Activated T-helper 2 cell treated with anti-CD3 and anti-CD28 coated beads, Interferon-gamma antibody, Interleukin-2, Interleukin-4, amounts not matched to agents 10 μg/mL and 5 μg/mL and 100 μg/mL, durations not matched to agents 14 hours and 24 hours and 36 hours (primary cell): ENCODE data around the gene PHF1. TPM values are rescaled to one million over a fixed set of nuclear protein-coding genes. Genes with fewer than 3 reads are reported as not detected.
A peak's percentile ranks its signal among the peaks of the same experiment; 100 is the strongest.
"Not testable (repeated sequence)": the region's sequence is repeated elsewhere in the genome, so short reads cannot be mapped to it uniquely, and the experiment has no call there.

ENCODE experiments used
- DNase-seq: peaks from one replicate; pipeline ENCODE4 v3.0.0; 2021; ENCODE audit warnings: low spot score
- H3K27ac Mint-ChIP-seq: one replicate; pipeline ENCODE4 v1.8.0; 2021; ENCODE audit warnings: mixed read lengths
- H3K27me3 Mint-ChIP-seq: one replicate; pipeline ENCODE4 v1.8.0; 2021; ENCODE audit warnings: low read depth, mixed read lengths
- H3K36me3 Mint-ChIP-seq: one replicate; pipeline ENCODE4 v1.8.0; 2021; ENCODE audit warnings: low read depth, mixed read lengths
- H3K4me1 Mint-ChIP-seq: one replicate; pipeline ENCODE4 v1.8.0; 2021; ENCODE audit warnings: low read depth, mixed read lengths
- H3K4me3 Mint-ChIP-seq: one replicate; pipeline ENCODE4 v1.8.0; 2021; ENCODE audit warnings: low read depth, mild to moderate bottlenecking, moderate library complexity, mixed read lengths
- H3K9me3 Mint-ChIP-seq: one replicate; pipeline ENCODE4 v1.8.0; 2021; ENCODE audit warnings: mixed read lengths
- intact Hi-C: fragments of 100-400 bp; cut with micrococcal nuclease; formaldehyde crosslinking; loops from one replicate; pipeline ENCODE4 v1.15.1; 2023
- total RNA-seq: library from RNA; stranded (reverse); gene quantifications from 2 replicates; pipeline ENCODE4 v1.2.3, GENCODE V29; 2022

The PHF1 gene
- total RNA-seq, 1 donor from 2014 or later, result 39.1 TPM

GRCh38 chr6:33379184-33379583, 31.6 kb upstream of the PHF1 start:
- H3K4me3 Mint-ChIP-seq, DNase-seq, H3K36me3 Mint-ChIP-seq: not testable (repeated sequence)

GRCh38 chr6:33380272-33380981, 30.4 kb upstream of the PHF1 start:
- intact Hi-C loops, result no loop called here
- Mint-ChIP-seq H3K4me3 (no peak overlapping the region), H3K27me3 (peaks cover 4% of the 10 kb centered on the region), H3K9me3 (no peaks in the 10 kb centered on the region), H3K27ac (no peak overlapping the region), H3K4me1 (no peaks in the 10 kb centered on the region), H3K36me3 (no peaks in the 10 kb centered on the region)
- DNase-seq, result no peak

More at GRCh38 chr6:33379184-33379583, 31.6 kb upstream of the PHF1 start:
- intact Hi-C loops, H3K27ac Mint-ChIP-seq, H3K4me1 Mint-ChIP-seq, H3K27me3 Mint-ChIP-seq, H3K9me3 Mint-ChIP-seq: not testable (repeated sequence)

GRCh38 chr6:33383427-33384185, 27.2 kb upstream of the PHF1 start:
- intact Hi-C loops, result no loop called here
- Mint-ChIP-seq H3K36me3 (no peaks in the 10 kb centered on the region), H3K4me1 (no peaks in the 10 kb centered on the region), H3K27me3 (peaks cover 4% of the 10 kb centered on the region), H3K4me3 (no peak overlapping the region), H3K9me3 (no peaks in the 10 kb centered on the region), H3K27ac (no peak overlapping the region)
- DNase-seq, result no peak

GRCh38 chr6:33384581-33385020, 26.2 kb upstream of the PHF1 start:
- Mint-ChIP-seq H3K9me3 (no peaks in the 10 kb centered on the region), H3K27ac (no peak overlapping the region), H3K4me3 (no peak overlapping the region), H3K27me3 (peaks cover 4% of the 10 kb centered on the region), H3K36me3 (no peaks in the 10 kb centered on the region), H3K4me1 (no peaks in the 10 kb centered on the region)
- no peak for DNase-seq
- intact Hi-C loops, result no loop called here

GRCh38 chr6:33390173-33390572, 20.6 kb upstream of the PHF1 start:
- H3K4me1 Mint-ChIP-seq, result peaks cover 32% of the 10 kb centered on the region
- H3K9me3 Mint-ChIP-seq, result no peaks in the 10 kb centered on the region
- intact Hi-C loops, result loop anchor here (2.0 to 5.0 kb wide), 3 partner anchors 45 to 183 kb away; partner anchors contain the start of genes RGL2 and RING1
- no peak for DNase-seq
- H3K4me3 Mint-ChIP-seq, result no peak overlapping the region
- peak overlapping the region; percentile 94 for H3K27ac Mint-ChIP-seq
- H3K27me3 Mint-ChIP-seq, result no peaks in the 10 kb centered on the region
- H3K36me3 Mint-ChIP-seq, result peaks cover 22% of the 10 kb centered on the region

- peaks cover 26% of the 10 kb centered on the region for H3K36me3 Mint-ChIP-seq
- intact Hi-C loops, result loop anchor here (1.0 to 5.0 kb wide), 7 partner anchors 19 to 184 kb away; partner anchors contain the start of genes CUTA, RGL2, RING1 and TAPBP
- H3K27me3 Mint-ChIP-seq, result no peaks in the 10 kb centered on the region
- H3K9me3 Mint-ChIP-seq, result no peaks in the 10 kb centered on the region
- peaks cover 37% of the 10 kb centered on the region for H3K4me1 Mint-ChIP-seq
- H3K27ac Mint-ChIP-seq, result peak overlapping the region; percentile 94
- no peak for DNase-seq
- H3K4me3 Mint-ChIP-seq, result peak overlapping the region; percentile 87
Observed at GRCh38 chr6:33390767-33391277, 20.0 kb upstream of the PHF1 start.

GRCh38 chr6:33391278-33391921, 19.4 kb upstream of the PHF1 start, which contains the start of gene KIFC1:
Gene KIFC1, plus strand, starts transcription at chr6:33391823. Its CDS starts 163 bp downstream, at chr6:33391986.
- intact Hi-C loops, result loop anchor here (1.0 to 5.0 kb wide), 7 partner anchors 19 to 184 kb away; partner anchors contain the start of genes CUTA, RGL2, RING1 and TAPBP
- Mint-ChIP-seq H3K27me3 (no peaks in the 10 kb centered on the region), H3K4me3 (peak within 1 kb of the TSS; percentile 87), H3K36me3 (peaks cover 26% of the 10 kb centered on the region), H3K27ac (peak within 1 kb of the TSS; percentile 94), H3K4me1 (peaks cover 42% of the 10 kb centered on the region), H3K9me3 (no peaks in the 10 kb centered on the region)
- DNase-seq, result peak; percentile 99

GRCh38 chr6:33391922-33392594, 18.8 kb upstream of the PHF1 start:
- intact Hi-C loops, result loop anchor here (1.0 to 5.0 kb wide), 8 partner anchors 18 to 185 kb away; partner anchors contain the start of genes CUTA, RGL2, RING1 and TAPBP
- Mint-ChIP-seq H3K4me1 (peaks cover 42% of the 10 kb centered on the region), H3K4me3 (peak overlapping the region; percentile 87), H3K27ac (peak overlapping the region; percentile 94), H3K9me3 (no peaks in the 10 kb centered on the region), H3K27me3 (no peaks in the 10 kb centered on the region), H3K36me3 (peaks cover 29% of the 10 kb centered on the region)
- DNase-seq, result no peak

- intact Hi-C loops, result loop anchor here (1.0 to 5.0 kb wide), 3 partner anchors 95 to 185 kb away; partner anchors contain the start of genes RGL2, RING1 and VPS52
- Mint-ChIP-seq H3K4me1 (peaks cover 44% of the 10 kb centered on the region), H3K27ac (peak overlapping the region; percentile 94), H3K4me3 (peak overlapping the region; percentile 87), H3K9me3 (no peaks in the 10 kb centered on the region), H3K27me3 (no peaks in the 10 kb centered on the region), H3K36me3 (peaks cover 33% of the 10 kb centered on the region)
- no peak for DNase-seq
Observed at GRCh38 chr6:33392595-33392948, 18.2 kb upstream of the PHF1 start.

GRCh38 chr6:33392979-33393378, 17.8 kb upstream of the PHF1 start:
- Mint-ChIP-seq H3K27ac (peak overlapping the region; percentile 94), H3K27me3 (no peaks in the 10 kb centered on the region), H3K36me3 (peaks cover 37% of the 10 kb centered on the region), H3K9me3 (no peaks in the 10 kb centered on the region), H3K4me3 (peak overlapping the region; percentile 87), H3K4me1 (peaks cover 48% of the 10 kb centered on the region)
- intact Hi-C loops, result loop anchor here (1.0 to 5.0 kb wide), 3 partner anchors 96 to 186 kb away; partner anchors contain the start of genes RGL2, RING1 and VPS52
- no peak for DNase-seq

- no peak for DNase-seq
- Mint-ChIP-seq H3K27me3 (no peaks in the 10 kb centered on the region), H3K9me3 (no peaks in the 10 kb centered on the region), H3K27ac (no peak overlapping the region), H3K4me3 (no peak overlapping the region), H3K36me3 (peaks cover 60% of the 10 kb centered on the region), H3K4me1 (peaks cover 38% of the 10 kb centered on the region)
- intact Hi-C loops, result no loop called here
Observed at GRCh38 chr6:33397541-33397940, 13.3 kb upstream of the PHF1 start.

GRCh38 chr6:33398601-33399000, 12.2 kb upstream of the PHF1 start:
- H3K9me3 Mint-ChIP-seq, DNase-seq, intact Hi-C loops, H3K4me3 Mint-ChIP-seq, H3K27me3 Mint-ChIP-seq, H3K27ac Mint-ChIP-seq: not testable (repeated sequence)
- H3K4me1 Mint-ChIP-seq, result peaks cover 31% of the 10 kb centered on the region
- peaks cover 63% of the 10 kb centered on the region for H3K36me3 Mint-ChIP-seq
